A172 (cell line): ENCODE data around the gene OCA2. TPM values are rescaled to one million over a fixed set of nuclear protein-coding genes. Genes with fewer than 3 reads are reported as not detected.

Source experiments
- DNase-seq: peaks from one replicate; pipeline ENCODE4 v3.0.0-alpha.2; 2015; ENCODE audit warnings: low spot score
- total RNA-seq: library from RNA; depleted of rRNA; stranded (reverse); fragments of >200 nt; shearing (Covaris generic); gene quantifications from 2 replicates; pipeline ENCODE4 v1.2.3, GENCODE V29; 2014

The OCA2 gene
- total RNA-seq, 1 experiment from 2014 or later, result not detected

GRCh38 chr15:27949089-27949488 is 150.0 kb downstream of the OCA2 start:
- no peak for DNase-seq

GRCh38 chr15:27939246-27939645 is 159.9 kb downstream of the OCA2 start:
- DNase-seq, result no peak

GRCh38 chr15:27937851-27938250 is 161.3 kb downstream of the OCA2 start:
- DNase-seq, result no peak

GRCh38 chr15:27936164-27936563 is 163.0 kb downstream of the OCA2 start:
- DNase-seq, result no peak

- no peak for DNase-seq
Measured at GRCh38 chr15:27935328-27935727, 163.8 kb downstream of the OCA2 start.

GRCh38 chr15:27934782-27935181 is 164.3 kb downstream of the OCA2 start:
- DNase-seq, result no peak

- no peak for DNase-seq
Measured at GRCh38 chr15:27933562-27933961, 165.6 kb downstream of the OCA2 start.

GRCh38 chr15:27932600-27932999 is 166.5 kb downstream of the OCA2 start:
- DNase-seq, result no peak

- no peak for DNase-seq
Measured at GRCh38 chr15:27928386-27928785, 170.7 kb downstream of the OCA2 start.

GRCh38 chr15:27912283-27912682 is 186.8 kb downstream of the OCA2 start:
- DNase-seq, result no peak

GRCh38 chr15:27906802-27907201 is 192.3 kb downstream of the OCA2 start:
- no peak for DNase-seq

GRCh38 chr15:27903405-27903804 is 195.7 kb downstream of the OCA2 start:
- no peak for DNase-seq

GRCh38 chr15:27902680-27903385 is 196.3 kb downstream of the OCA2 start:
- no peak for DNase-seq

- no peak for DNase-seq
Measured at GRCh38 chr15:27899583-27900285, 199.4 kb downstream of the OCA2 start.

GRCh38 chr15:27897481-27897880 is 201.6 kb downstream of the OCA2 start:
- no peak for DNase-seq

GRCh38 chr15:27894645-27895044 is 204.5 kb downstream of the OCA2 start:
- no peak for DNase-seq

- no peak for DNase-seq
Measured at GRCh38 chr15:27889258-27889657, 209.9 kb downstream of the OCA2 start.

- no peak for DNase-seq
Measured at GRCh38 chr15:27885201-27885600, 213.9 kb downstream of the OCA2 start.

- no peak for DNase-seq
Measured at GRCh38 chr15:27884726-27885125, 214.4 kb downstream of the OCA2 start.

GRCh38 chr15:27878841-27879240 is 220.3 kb downstream of the OCA2 start:
- no peak for DNase-seq

GRCh38 chr15:27873828-27874227 is 225.3 kb downstream of the OCA2 start:
- no peak for DNase-seq

- no peak for DNase-seq
Measured at GRCh38 chr15:27873039-27873438, 226.1 kb downstream of the OCA2 start.

GRCh38 chr15:27872355-27872754 is 226.8 kb downstream of the OCA2 start:
- no peak for DNase-seq

GRCh38 chr15:27871902-27872260 is 227.2 kb downstream of the OCA2 start:
- DNase-seq, result no peak
